ENCODE data around the gene THADA.
"Not testable (repeated sequence)": the region's sequence is repeated elsewhere in the genome, so short reads cannot be mapped to it uniquely, and the experiment has no call there.

The THADA gene

DNA sequence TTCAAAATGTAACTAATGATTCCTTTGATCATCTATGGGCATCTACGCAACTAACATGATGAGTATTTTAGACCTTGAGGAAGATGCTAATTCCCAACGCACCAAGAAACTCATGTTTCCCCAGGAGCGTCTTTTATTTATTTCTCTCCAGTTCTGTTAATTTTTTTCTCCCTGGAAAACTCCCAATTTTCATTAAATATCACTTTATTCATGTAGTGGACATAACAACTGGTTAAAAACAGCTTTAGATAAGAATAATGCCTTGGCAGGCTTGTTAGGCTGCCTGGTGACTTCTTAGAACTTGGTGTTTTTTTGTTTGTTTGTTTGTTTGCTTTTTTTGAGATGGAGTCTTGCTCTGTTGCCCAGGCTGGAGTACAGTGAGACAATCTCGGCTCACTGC, 306.5 kb downstream of the THADA start:
- TF ChIP-seq, protein P1, sequence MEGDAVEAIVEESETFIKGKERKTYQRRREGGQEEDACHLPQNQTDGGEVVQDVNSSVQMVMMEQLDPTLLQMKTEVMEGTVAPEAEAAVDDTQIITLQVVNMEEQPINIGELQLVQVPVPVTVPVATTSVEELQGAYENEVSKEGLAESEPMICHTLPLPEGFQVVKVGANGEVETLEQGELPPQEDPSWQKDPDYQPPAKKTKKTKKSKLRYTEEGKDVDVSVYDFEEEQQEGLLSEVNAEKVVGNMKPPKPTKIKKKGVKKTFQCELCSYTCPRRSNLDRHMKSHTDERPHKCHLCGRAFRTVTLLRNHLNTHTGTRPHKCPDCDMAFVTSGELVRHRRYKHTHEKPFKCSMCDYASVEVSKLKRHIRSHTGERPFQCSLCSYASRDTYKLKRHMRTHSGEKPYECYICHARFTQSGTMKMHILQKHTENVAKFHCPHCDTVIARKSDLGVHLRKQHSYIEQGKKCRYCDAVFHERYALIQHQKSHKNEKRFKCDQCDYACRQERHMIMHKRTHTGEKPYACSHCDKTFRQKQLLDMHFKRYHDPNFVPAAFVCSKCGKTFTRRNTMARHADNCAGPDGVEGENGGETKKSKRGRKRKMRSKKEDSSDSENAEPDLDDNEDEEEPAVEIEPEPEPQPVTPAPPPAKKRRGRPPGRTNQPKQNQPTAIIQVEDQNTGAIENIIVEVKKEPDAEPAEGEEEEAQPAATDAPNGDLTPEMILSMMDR (IDR thresholded peaks at IDR 0.05) = no peak

DNA sequence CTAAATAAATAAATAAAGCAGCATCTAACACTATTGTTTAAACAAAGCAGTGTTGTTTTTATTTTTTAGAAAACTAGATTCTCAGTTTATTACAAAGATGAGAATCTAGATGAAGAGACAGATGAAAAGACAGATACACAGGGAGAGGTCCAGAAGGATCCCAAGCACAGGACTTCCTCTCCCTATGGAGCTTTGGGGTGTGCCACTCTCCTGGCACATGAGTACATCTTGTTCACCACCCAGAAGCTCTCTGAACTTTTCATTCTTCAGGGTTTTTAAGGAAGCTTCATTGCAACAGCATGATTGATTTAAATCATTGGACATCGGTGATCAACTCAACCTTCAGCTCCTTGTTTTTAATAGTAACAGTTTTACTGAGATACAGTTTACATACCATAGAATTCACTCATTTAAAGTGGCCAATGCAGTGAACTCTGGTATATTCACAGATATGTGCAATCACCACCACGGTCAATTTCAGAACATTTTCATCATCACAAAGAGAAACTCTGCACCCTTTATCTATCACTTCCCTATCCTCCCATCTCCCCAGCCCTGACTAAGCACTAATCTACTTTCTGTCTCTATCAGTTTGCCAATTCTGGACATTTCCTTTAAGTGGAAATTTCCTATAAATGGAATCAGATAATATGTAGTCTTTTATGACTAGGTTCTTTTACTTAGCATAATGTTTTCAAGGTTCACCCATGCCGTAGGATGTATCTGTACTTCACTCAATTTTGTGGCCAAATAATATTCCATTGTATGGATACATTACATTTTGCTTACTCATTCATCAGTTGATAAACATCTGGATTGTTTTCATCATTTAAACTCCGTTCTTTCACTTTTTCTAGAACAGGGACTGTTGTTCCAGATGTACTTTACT, 307.2 kb downstream of the THADA start:
- Histone ChIP-seq H3K9ac (no peak overlapping the region), H3K9me3 (ENCODE audit: control insufficient read depth, low read length) (no peaks in the 10 kb centered on the region), H3K4me2 (ENCODE audit: low read length) (no peak overlapping the region), H3K4me3 (ENCODE audit: low read depth, low read length) (no peak overlapping the region), H2AFZ (no peak overlapping the region), H3K4me1 (peaks cover 3% of the 10 kb centered on the region), H3K27ac (no peak overlapping the region), H3K79me2 (no peaks in the 10 kb centered on the region), H3K27me3 (ENCODE audit: control insufficient read depth, insufficient read depth, low read length) (no peaks in the 10 kb centered on the region), H3K36me3 (ENCODE audit: control insufficient read depth, insufficient read depth, low read length) (no peaks in the 10 kb centered on the region)
- TF ChIP-seq, protein P1 (IDR thresholded peaks at IDR 0.05) = no peak

More for the DNA sequence above, 306.5 kb downstream of the THADA start:
- H3K9ac ChIP-seq = no peak overlapping the region
- H3K27ac ChIP-seq = no peak overlapping the region
- H3K36me3 ChIP-seq (ENCODE audit: control insufficient read depth, insufficient read depth, low read length) = no peaks in the 10 kb centered on the region
- H2AFZ ChIP-seq = no peak overlapping the region
- H3K4me1 ChIP-seq = peaks cover 3% of the 10 kb centered on the region
- no peak overlapping the region for H3K4me3 ChIP-seq (ENCODE audit: low read depth, low read length)
- no peaks in the 10 kb centered on the region for H3K79me2 ChIP-seq
- no peaks in the 10 kb centered on the region for H3K27me3 ChIP-seq (ENCODE audit: control insufficient read depth, insufficient read depth, low read length)
- H3K9me3 ChIP-seq (ENCODE audit: control insufficient read depth, low read length) = no peaks in the 10 kb centered on the region
- no peak overlapping the region for H3K4me2 ChIP-seq (ENCODE audit: low read length)

DNA sequence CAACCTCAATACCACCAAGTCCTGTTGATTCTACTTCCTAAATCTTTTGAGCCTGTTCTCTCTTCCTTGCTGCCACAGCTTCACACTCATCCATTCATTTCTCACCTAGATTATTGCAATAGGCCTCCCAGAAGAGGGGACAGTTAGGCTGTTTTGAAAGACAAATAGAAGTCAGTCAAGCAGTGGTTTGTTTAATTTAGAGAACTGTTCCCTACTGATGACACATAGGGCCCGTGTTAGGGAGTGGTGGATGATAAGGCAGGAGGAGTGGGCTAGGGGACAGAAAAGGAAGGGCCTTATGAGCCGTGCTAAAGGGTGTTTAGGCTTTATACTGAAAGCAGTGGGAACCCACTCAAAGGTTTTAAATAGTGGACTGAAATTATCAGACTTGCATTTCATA, 309.9 kb downstream of the THADA start:
- Histone ChIP-seq H3K27ac (no peak overlapping the region), H3K27me3 (ENCODE audit: control insufficient read depth, insufficient read depth, low read length) (no peaks in the 10 kb centered on the region), H3K36me3 (ENCODE audit: control insufficient read depth, insufficient read depth, low read length) (no peaks in the 10 kb centered on the region), H3K79me2 (no peaks in the 10 kb centered on the region), H3K9me3 (ENCODE audit: control insufficient read depth, low read length) (no peaks in the 10 kb centered on the region), H3K4me1 (no peaks in the 10 kb centered on the region), H3K4me3 (ENCODE audit: low read depth, low read length) (no peak overlapping the region), H2AFZ (no peak overlapping the region), H3K4me2 (ENCODE audit: low read length) (no peak overlapping the region), H3K9ac (no peak overlapping the region)
- TF ChIP-seq, protein P1 (IDR thresholded peaks at IDR 0.05) = no peak

DNA sequence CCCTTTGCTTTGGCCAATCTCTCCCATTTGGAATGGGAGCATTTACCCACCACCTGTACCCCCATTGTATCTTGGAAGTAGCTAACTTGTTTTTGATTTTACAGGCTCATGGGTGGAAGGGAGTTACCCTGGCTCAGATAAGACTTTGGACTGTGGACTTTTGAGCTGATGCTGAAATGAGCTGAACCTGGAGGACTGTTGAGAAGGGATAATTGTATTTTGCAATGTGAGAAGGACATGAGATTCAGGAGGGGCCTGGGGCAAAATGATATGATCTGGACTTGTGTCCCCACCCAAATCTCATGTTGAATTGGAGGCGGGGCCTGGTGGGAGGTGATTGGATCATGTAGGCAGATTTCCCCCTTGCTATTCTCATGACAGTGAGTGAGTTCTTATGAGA, 310.9 kb downstream of the THADA start:
- no peaks in the 10 kb centered on the region for H3K36me3 ChIP-seq (ENCODE audit: control insufficient read depth, insufficient read depth, low read length)
- H3K4me3 ChIP-seq (ENCODE audit: low read depth, low read length) = no peak overlapping the region
- H3K4me2 ChIP-seq (ENCODE audit: low read length) = no peak overlapping the region
- no peaks in the 10 kb centered on the region for H3K27me3 ChIP-seq (ENCODE audit: control insufficient read depth, insufficient read depth, low read length)
- H3K4me1 ChIP-seq = no peaks in the 10 kb centered on the region
- TF ChIP-seq, protein P1 (IDR thresholded peaks at IDR 0.05) = no peak
- H3K79me2 ChIP-seq = no peaks in the 10 kb centered on the region
- H3K27ac ChIP-seq = no peak overlapping the region
- H3K9me3 ChIP-seq (ENCODE audit: control insufficient read depth, low read length) = no peaks in the 10 kb centered on the region
- no peak overlapping the region for H2AFZ ChIP-seq
- H3K9ac ChIP-seq = no peak overlapping the region

DNA sequence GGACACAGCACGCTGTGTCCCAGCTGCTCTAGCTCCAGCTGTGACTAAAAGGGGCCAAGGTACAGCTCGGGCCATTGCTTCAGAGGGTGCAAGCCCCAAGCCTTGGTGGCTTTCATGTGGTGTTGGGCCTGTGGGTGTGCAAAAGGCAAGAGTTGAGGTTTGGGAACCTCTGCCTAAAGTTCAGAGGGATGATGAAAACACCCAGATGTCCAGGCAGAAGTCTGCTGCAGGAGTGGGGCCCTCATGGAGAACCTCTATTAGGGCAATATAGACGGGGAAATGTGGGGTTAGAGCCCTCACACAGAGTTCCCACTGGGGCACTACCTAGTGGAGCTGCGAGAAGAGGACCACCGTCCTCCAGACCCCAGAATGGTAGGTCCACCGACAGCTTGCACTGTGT, 311.5 kb downstream of the THADA start:
- H2AFZ ChIP-seq; H3K27me3 ChIP-seq (ENCODE audit: control insufficient read depth, insufficient read depth, low read length); H3K9me3 ChIP-seq (ENCODE audit: control insufficient read depth, low read length); H3K27ac ChIP-seq; H3K4me2 ChIP-seq (ENCODE audit: low read length); H3K9ac ChIP-seq; H3K4me3 ChIP-seq (ENCODE audit: low read depth, low read length); H3K79me2 ChIP-seq; H3K36me3 ChIP-seq (ENCODE audit: control insufficient read depth, insufficient read depth, low read length); H3K4me1 ChIP-seq: not testable (repeated sequence)

Measured in parathyroid adenoma (tissue), 2 donors.